Heart left ventricle (tissue), 16 donors: ENCODE results near the gene KCNMA1. TPM values are rescaled to one million over a fixed set of nuclear protein-coding genes. Genes with fewer than 3 reads are reported as not detected.

Source experiments
- ATAC-seq, 4 donors: fragments of 200-7000 bp; cut with Tn5 transposase; one replicate each; pipeline ENCODE4 v1.9.1; 2020 to 2022; ENCODE audit warnings: moderate library complexity in 4 of 4, mild to moderate bottlenecking in 3 of 4, moderate number of reproducible peaks in 1 of 4
- DNase-seq, 5 donors: peaks; one replicate each; pipeline ENCODE4 v3.0.0-alpha.2; 2020
- H3K27ac ChIP-seq, 12 donors: fragments of 200-600 bp; sonication (generic) in 4 of 12; one replicate each; pipeline versions ENCODE4 v1.5.0 to v1.8.0; 2016 to 2022; ENCODE audit warnings: mild to moderate bottlenecking in 2 of 12
- H3K27me3 ChIP-seq, 9 donors: fragments of 200-600 bp; sonication (generic) in 2 of 9; one replicate each; pipeline versions ENCODE4 v1.5.1 to v1.8.0; 2016 to 2022; ENCODE audit warnings: mild to moderate bottlenecking in 3 of 9
- H3K36me3 ChIP-seq, 9 donors: fragments of 200-600 bp; sonication (generic) in 2 of 9; one replicate each; pipeline versions ENCODE4 v1.5.0 to v1.8.0; 2018 to 2022; ENCODE audit warnings: mild to moderate bottlenecking in 2 of 9
- H3K4me1 ChIP-seq, 12 donors: fragments of 200-600 bp; sonication (generic) in 4 of 12; one replicate each; pipeline versions ENCODE4 v1.5.0 to v1.8.0; 2016 to 2022; ENCODE audit warnings: mild to moderate bottlenecking in 3 of 12
- H3K4me3 ChIP-seq, 12 donors: fragments of 200-600 bp; sonication (generic) in 4 of 12; one replicate each; pipeline versions ENCODE4 v1.5.0 to v1.8.0; 2017 to 2022; ENCODE audit warnings: mild to moderate bottlenecking in 9 of 12, moderate library complexity in 4 of 12
- H3K9me3 ChIP-seq, 12 donors: fragments of 200-600 bp; sonication (generic) in 4 of 12; one replicate each; pipeline versions ENCODE4 v1.5.0 to v1.8.0; 2016 to 2022; ENCODE audit warnings: mild to moderate bottlenecking in 1 of 12
- CTCF ChIP-seq, 12 donors: fragments of 200-600 bp; sonication (generic) in 4 of 12; IDR thresholded peaks; one replicate each; pipeline versions ENCODE4 v1.5.0 to v1.8.0; 2018 to 2022; ENCODE audit warnings: antibody characterized with exemption in 12 of 12, mild to moderate bottlenecking in 5 of 12
- POLR2A ChIP-seq, 2 donors: fragments of 450-650 bp; IDR thresholded peaks; one replicate each; pipeline ENCODE4 v1.6.1; 2017; ENCODE audit warnings: antibody characterized with exemption in 2 of 2, mild to moderate bottlenecking in 2 of 2, moderate library complexity in 2 of 2
- WGBS, 4 donors: extraction: QIAGEN DNeasy Blood & Tissue Kit in 2 of 4; methylation state at CpG; one replicate each; pipeline versions ENCODE4 v1.1.5 to v1.1.7; 2013 to 2018; 5-methylcytosine and 5-hydroxymethylcytosine counted together
- intact Hi-C, 10 donors: fragments of 100-400 bp; cut with DNase I; formaldehyde crosslinking; loops; one replicate each; pipeline versions ENCODE4 v1.11.1 to v1.14.2; 2022
- polyA plus RNA-seq, 2 donors: library from polyadenylated mRNA; stranded (reverse); fragments of 200-250 nt; gene quantifications; one replicate each; pipeline ENCODE4 v1.2.3, GENCODE V29; 2013
- total RNA-seq, 9 donors: library from RNA; depleted of rRNA in 2 of 9; stranded (reverse); fragments of >200 nt in 2 of 9; fragmentation: NEBNext Ultra II Directional in 3 of 9; extraction: Animal tissue kit (Norgen Biotek cat#: 25700) in 3 of 9; gene quantifications; one replicate each; pipeline versions ENCODE4 v1.1.0 to v1.2.4, GENCODE V29; 2016 to 2023
- donor health status: ischemic (EF 13 %, LVEDD 7.1; RV severe dilation, severe dysfunction).
- donor health status: healthy with polysubstance abuse.
- donor health status: DM: no; HTN: yes; CAD: no.
- donor health status: DM: no; HTN: no; CAD: no.
- donor health status: ischemic (EF 25% LVEDD 6.9; RV normal size, moderate dysfunction).
- donor health status: ischemic (EF 25% LVEDD 5.7; RV mildly dilated, moderate dysfunction).
- donor health status: healthy.
- donor health status: DM: yes; HTN: yes; CAD: no.
- donor health status: ischemic (EF 35%, LVEDD 5.7; RV mildly dilated, moderate dysfunction).
- donor health status: nonischemic (EF 11% LVEDD 7.7; RV severe dilation, severe dysfunction).
- donor health status: DM: yes; HTN: yes; CAD: no.
- donor health status: PGD.
- donor health status: ischemic (EF 29% LVEDD 5.4; RV normal size, mild dysfunction).
- donor health status: nonischemic (EF 23%, LVEDD 6.1; RV moderate dilation, normal function).

The KCNMA1 gene
- total and polyA plus RNA-seq, 11 donors, result 0.39 to 8.7 (median 1.7) TPM

- Histone ChIP-seq H3K27me3 (peaks cover 0 to 10% (median 0%) of the 10 kb centered on the region in 9 donors), H3K9me3 (no peaks in the 10 kb centered on the region), H3K4me1 (peaks cover 0 to 9% (median 0%) of the 10 kb centered on the region in 12 donors), H3K36me3 (no peaks in the 10 kb centered on the region), H3K4me3 (no peak overlapping the region), H3K27ac (peak overlapping the region in 1 of 12 donors; percentile 63)
- no peak for TF ChIP-seq CTCF (IDR thresholded peaks at IDR 0.05)
- TF ChIP-seq POLR2A (IDR thresholded peaks at IDR 0.05), result no peak
- no peak for ATAC-seq
- no peak for DNase-seq
- intact Hi-C loops, result no loop called here
Observed at GRCh38 chr10:77269163-77269562, 368.4 kb downstream of the KCNMA1 start.

- Histone ChIP-seq H3K4me1 (peaks cover 0 to 9% (median 0%) of the 10 kb centered on the region in 12 donors), H3K9me3 (no peaks in the 10 kb centered on the region), H3K36me3 (no peaks in the 10 kb centered on the region), H3K27me3 (peaks cover 0 to 7% (median 0%) of the 10 kb centered on the region in 9 donors), H3K27ac (peak overlapping the region in 1 of 12 donors; percentile 63), H3K4me3 (no peak overlapping the region)
- no peak for ATAC-seq
- no peak for DNase-seq
- 79 to 96% (median 89%) methylated on average over 4 of the region's 4 CpGs for WGBS, 4 donors
- intact Hi-C loops, result no loop called here
- TF ChIP-seq CTCF (IDR thresholded peaks at IDR 0.05), result no peak
- no peak for TF ChIP-seq POLR2A (IDR thresholded peaks at IDR 0.05)
Observed at GRCh38 chr10:77268721-77269120, 368.9 kb downstream of the KCNMA1 start.

- TF ChIP-seq POLR2A (IDR thresholded peaks at IDR 0.05) (no peak), CTCF (IDR thresholded peaks at IDR 0.05) (no peak)
- Histone ChIP-seq H3K4me1 (peaks cover 0 to 9% (median 0%) of the 10 kb centered on the region in 12 donors), H3K27me3 (peaks cover 0 to 5% (median 0%) of the 10 kb centered on the region in 9 donors), H3K27ac (peak overlapping the region in 1 of 12 donors; percentile 63), H3K4me3 (no peak overlapping the region), H3K9me3 (no peaks in the 10 kb centered on the region), H3K36me3 (no peaks in the 10 kb centered on the region)
- ATAC-seq (peak in 3 of 4 donors; percentile 50 to 76 (median 54)), DNase-seq (no peak)
- 72 to 83% (median 75%) methylated on average over 7 to 8 of the region's 8 CpGs for WGBS, 4 donors
- intact Hi-C loops, result no loop called here
Observed at GRCh38 chr10:77267703-77268675, 369.6 kb downstream of the KCNMA1 start.

- 71 to 87% (median 75%) methylated on average over 2 of the region's 2 CpGs for WGBS, 4 donors
- TF ChIP-seq POLR2A (IDR thresholded peaks at IDR 0.05), result no peak
- no peak for TF ChIP-seq CTCF (IDR thresholded peaks at IDR 0.05)
Observed at GRCh38 chr10:77266242-77266641, 371.4 kb downstream of the KCNMA1 start.

More at GRCh38 chr10:77266242-77266641, 371.4 kb downstream of the KCNMA1 start:
- Histone ChIP-seq H3K27me3 (no peaks in the 10 kb centered on the region), H3K36me3 (no peaks in the 10 kb centered on the region), H3K9me3 (no peaks in the 10 kb centered on the region), H3K4me3 (no peak overlapping the region), H3K4me1 (peaks cover 0 to 9% (median 0%) of the 10 kb centered on the region in 12 donors), H3K27ac (peak overlapping the region in 1 of 12 donors; percentile 63)
- no peak for DNase-seq
- no peak for ATAC-seq
- intact Hi-C loops, result no loop called here
